Ascending aorta (tissue), 2 donors: ENCODE measurements around the gene TTC1. TPM values are rescaled to one million over a fixed set of nuclear protein-coding genes. Genes with fewer than 3 reads are reported as not detected.

Experiments
- DNase-seq, 2 donors: peaks; one replicate each; pipeline ENCODE4 v3.0.0-alpha.2; 2019; ENCODE audit warnings: low spot score in 2 of 2
- H3K27ac ChIP-seq, 2 donors: fragments of 200-600 bp; sonication (generic); one replicate each; pipeline ENCODE4 v1.5.1; 2016 to 2017; ENCODE audit warnings: mild to moderate bottlenecking in 1 of 2
- H3K27me3 ChIP-seq: fragments of 200-600 bp; sonication (generic); one replicate; pipeline ENCODE4 v1.5.1; 2017
- H3K36me3 ChIP-seq, 2 donors: fragments of 200-600 bp; sonication (generic); one replicate each; pipeline ENCODE4 v1.5.1; 2016
- H3K4me1 ChIP-seq, 2 donors: fragments of 200-600 bp; sonication (generic); one replicate each; pipeline ENCODE4 v1.5.1; 2016 to 2017; ENCODE audit warnings: mild to moderate bottlenecking in 1 of 2
- H3K4me3 ChIP-seq, 2 donors: fragments of 200-600 bp; sonication (generic); one replicate each; pipeline ENCODE4 v1.5.1; 2016 to 2017; ENCODE audit warnings: mild to moderate bottlenecking in 1 of 2
- H3K9me3 ChIP-seq, 2 donors: fragments of 200-600 bp; sonication (generic); one replicate each; pipeline ENCODE4 v1.5.1; 2016
- intact Hi-C: fragments of 100-400 bp; cut with DNase I; formaldehyde crosslinking; loops from one replicate; pipeline ENCODE4 v1.15.1; 2023
- total RNA-seq: library from RNA; depleted of rRNA; stranded (reverse); fragments of >200 nt; gene quantifications from one replicate; pipeline ENCODE4 v1.1.0, GENCODE V29; 2016
- TF ChIP-seq, protein P1 (sequence below), 3 experiments: fragments of 200-600 bp in 2 of 3; fragments of 450-650 bp in 1 of 3; sonication (generic) in 2 of 3; IDR thresholded peaks; one replicate each; pipeline ENCODE4 v1.5.1; 2016 to 2019; ENCODE audit warnings: antibody characterized with exemption in 3 of 3, mild to moderate bottlenecking in 1 of 3, moderate library complexity in 1 of 3

The TTC1 gene
- total RNA-seq, 1 donor from 2014 or later, result 13.7 TPM

DNA sequence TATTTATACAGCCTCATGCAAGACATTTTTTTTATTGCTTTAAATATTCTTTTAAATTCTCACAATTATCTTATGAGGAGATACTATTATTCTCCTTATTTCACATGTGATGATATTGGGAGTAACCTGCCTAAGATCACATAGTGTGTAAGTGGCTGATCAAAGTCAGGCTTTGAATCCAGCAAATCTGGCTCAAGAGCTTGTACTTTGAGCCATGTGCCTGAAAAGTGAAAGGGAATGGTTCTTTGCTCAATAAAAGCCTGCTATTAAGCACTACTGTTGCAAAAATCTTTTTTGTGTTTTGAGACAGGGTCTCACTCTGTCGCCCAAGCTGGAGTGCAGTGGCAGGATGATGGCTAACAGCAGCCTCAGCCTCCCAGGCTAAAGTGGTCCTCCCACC is 75.2 kb downstream of the TTC1 start:
- intact Hi-C loops, result loop anchor here (5.0 kb wide), 1 partner anchor 263 kb away; no protein-coding TSS in a partner anchor
- DNase-seq, result no peak
- H3K4me3 ChIP-seq, result no peak overlapping the region
- TF ChIP-seq, protein P1, sequence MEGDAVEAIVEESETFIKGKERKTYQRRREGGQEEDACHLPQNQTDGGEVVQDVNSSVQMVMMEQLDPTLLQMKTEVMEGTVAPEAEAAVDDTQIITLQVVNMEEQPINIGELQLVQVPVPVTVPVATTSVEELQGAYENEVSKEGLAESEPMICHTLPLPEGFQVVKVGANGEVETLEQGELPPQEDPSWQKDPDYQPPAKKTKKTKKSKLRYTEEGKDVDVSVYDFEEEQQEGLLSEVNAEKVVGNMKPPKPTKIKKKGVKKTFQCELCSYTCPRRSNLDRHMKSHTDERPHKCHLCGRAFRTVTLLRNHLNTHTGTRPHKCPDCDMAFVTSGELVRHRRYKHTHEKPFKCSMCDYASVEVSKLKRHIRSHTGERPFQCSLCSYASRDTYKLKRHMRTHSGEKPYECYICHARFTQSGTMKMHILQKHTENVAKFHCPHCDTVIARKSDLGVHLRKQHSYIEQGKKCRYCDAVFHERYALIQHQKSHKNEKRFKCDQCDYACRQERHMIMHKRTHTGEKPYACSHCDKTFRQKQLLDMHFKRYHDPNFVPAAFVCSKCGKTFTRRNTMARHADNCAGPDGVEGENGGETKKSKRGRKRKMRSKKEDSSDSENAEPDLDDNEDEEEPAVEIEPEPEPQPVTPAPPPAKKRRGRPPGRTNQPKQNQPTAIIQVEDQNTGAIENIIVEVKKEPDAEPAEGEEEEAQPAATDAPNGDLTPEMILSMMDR (IDR thresholded peaks at IDR 0.05), result no peak
- no peaks in the 10 kb centered on the region for H3K9me3 ChIP-seq
- H3K27ac ChIP-seq, result peak overlapping the region in 1 of 2 donors; percentile 33
- H3K36me3 ChIP-seq, result no peaks in the 10 kb centered on the region
- H3K27me3 ChIP-seq, result no peaks in the 10 kb centered on the region
- H3K4me1 ChIP-seq, result peaks cover 0 to 23% of the 10 kb centered on the region in 2 donors

DNA sequence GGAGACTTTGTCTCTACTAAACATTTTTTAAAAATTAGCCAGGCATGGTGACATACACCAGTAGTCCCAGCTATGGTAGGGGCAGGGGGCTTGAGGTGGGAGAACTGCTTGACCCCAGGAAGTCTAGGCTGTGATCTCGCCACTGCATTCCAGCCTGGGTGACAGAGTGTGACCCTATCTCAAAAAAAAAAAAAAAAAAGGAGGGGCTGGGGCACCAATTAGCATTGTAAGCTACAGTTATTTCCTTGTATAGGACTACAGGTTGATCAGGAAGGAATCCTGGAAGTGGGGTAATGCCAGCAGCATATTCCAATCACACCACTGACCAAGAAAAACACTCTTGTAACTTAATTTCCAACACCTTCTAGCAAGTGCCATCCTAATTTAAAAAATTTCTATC is 78.3 kb downstream of the TTC1 start:
- intact Hi-C loops, result no loop called here

DNA sequence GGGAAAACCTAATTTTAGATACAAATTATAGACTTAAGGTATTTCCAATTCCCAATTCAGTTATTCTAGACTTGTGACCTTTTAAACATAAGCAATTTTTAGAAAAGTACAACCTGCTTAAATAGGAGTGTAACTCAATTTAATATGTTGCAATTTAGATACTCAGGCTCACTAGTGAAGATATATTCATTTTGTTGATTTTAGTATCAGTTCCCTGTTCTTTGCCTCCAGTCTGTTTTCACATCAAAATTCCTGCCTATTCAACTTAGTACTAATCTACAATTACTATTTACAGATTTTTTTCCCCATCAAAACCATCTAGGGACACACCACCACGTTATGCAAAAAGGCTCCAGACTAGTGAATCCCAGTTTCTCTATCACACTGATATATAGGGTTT is 79.9 kb downstream of the TTC1 start:
- Histone ChIP-seq H3K4me3 (no peak overlapping the region), H3K27me3 (no peaks in the 10 kb centered on the region), H3K9me3 (no peaks in the 10 kb centered on the region), H3K36me3 (peaks cover 14 to 19% of the 10 kb centered on the region in 2 donors), H3K27ac (no peak overlapping the region), H3K4me1 (no peaks in the 10 kb centered on the region)
- no peak for DNase-seq
- intact Hi-C loops, result no loop called here
- TF ChIP-seq, protein P1 (IDR thresholded peaks at IDR 0.05), result no peak

More for the DNA sequence above, 78.3 kb downstream of the TTC1 start:
- H3K4me3 ChIP-seq, result no peak overlapping the region
- no peak overlapping the region for H3K27ac ChIP-seq
- H3K4me1 ChIP-seq, result peaks cover 0 to 10% of the 10 kb centered on the region in 2 donors
- peaks cover 2 to 3% of the 10 kb centered on the region in 2 donors for H3K36me3 ChIP-seq
- H3K27me3 ChIP-seq, result no peaks in the 10 kb centered on the region
- TF ChIP-seq, protein P1 (IDR thresholded peaks at IDR 0.05), result no peak
- no peaks in the 10 kb centered on the region for H3K9me3 ChIP-seq
- no peak for DNase-seq

DNA sequence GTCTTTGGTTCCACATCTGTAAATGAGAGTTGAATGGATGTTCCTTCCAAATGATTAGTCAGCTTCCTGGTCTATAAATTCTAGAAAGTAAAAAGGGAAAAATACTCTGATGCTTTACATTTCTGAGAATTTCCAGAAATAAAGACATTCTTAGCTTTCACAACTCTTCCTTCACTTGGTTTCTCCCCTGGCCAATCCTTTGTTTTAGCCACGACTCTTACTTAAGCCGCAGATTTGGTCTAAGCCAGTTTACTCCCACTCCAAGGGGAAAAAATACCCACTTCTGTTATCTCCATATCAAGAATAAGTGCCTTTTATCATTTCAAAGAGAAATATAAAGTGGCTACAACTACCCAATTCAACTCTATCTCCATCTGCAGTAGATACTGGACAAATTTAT is 80.6 kb downstream of the TTC1 start:
- Histone ChIP-seq H3K4me1 (no peaks in the 10 kb centered on the region), H3K9me3 (no peaks in the 10 kb centered on the region), H3K27me3 (no peaks in the 10 kb centered on the region), H3K36me3 (peaks cover 14 to 20% of the 10 kb centered on the region in 2 donors), H3K4me3 (no peak overlapping the region), H3K27ac (no peak overlapping the region)
- DNase-seq, result no peak
- intact Hi-C loops, result no loop called here
- TF ChIP-seq, protein P1 (IDR thresholded peaks at IDR 0.05), result no peak

DNA sequence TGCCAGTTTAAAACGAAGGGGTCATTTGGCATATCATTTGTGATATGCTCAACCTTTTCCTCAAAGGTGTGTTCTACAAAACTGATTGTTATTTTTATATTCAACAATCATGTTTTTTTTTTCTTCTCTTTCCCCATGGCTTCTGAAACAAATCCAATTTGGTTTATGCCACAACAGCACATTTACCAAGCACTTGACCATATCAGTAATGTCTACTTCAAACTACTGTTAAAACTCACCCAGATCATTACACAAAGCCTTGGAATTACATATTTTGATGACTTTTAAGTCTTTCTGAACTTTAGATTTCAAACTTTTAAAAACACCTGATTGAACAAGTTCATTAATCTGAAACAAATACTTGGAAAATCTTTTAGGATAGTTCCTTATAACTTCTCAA is 81.1 kb downstream of the TTC1 start:
- Histone ChIP-seq H3K4me1 (no peaks in the 10 kb centered on the region), H3K4me3 (no peak overlapping the region), H3K27me3 (no peaks in the 10 kb centered on the region), H3K36me3 (peaks cover 14 to 20% of the 10 kb centered on the region in 2 donors), H3K9me3 (no peaks in the 10 kb centered on the region), H3K27ac (no peak overlapping the region)
- TF ChIP-seq, protein P1 (IDR thresholded peaks at IDR 0.05), result no peak
- DNase-seq, result no peak
- intact Hi-C loops, result no loop called here

DNA sequence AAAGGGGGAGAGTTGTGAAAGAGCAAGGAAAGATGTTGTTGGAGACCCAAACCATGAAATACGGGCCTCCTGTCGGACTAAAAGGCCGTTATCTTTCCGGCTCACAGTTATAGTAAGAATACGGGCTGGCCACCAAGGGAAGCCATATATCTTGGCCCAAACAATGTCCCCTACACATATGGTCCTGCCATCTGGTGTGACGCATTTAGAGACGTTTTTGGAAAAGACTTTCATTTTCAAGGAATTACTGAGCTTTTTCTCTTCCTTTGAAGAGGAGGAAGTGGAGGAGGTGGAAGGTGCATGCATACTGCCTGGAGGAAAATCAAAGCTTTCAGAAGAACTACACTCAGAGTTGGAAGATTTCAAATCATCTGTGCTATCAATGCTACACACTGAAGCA is 83.6 kb downstream of the TTC1 start:
- Histone ChIP-seq H3K4me3 (no peak overlapping the region), H3K27ac (no peak overlapping the region), H3K4me1 (no peaks in the 10 kb centered on the region), H3K27me3 (no peaks in the 10 kb centered on the region), H3K36me3 (peaks cover 14 to 25% of the 10 kb centered on the region in 2 donors), H3K9me3 (no peaks in the 10 kb centered on the region)
- intact Hi-C loops, result no loop called here
- TF ChIP-seq, protein P1 (IDR thresholded peaks at IDR 0.05), result no peak
- DNase-seq, result no peak
